Peyer's patch (tissue), 4 donors: ENCODE data around the gene SIRT6.

Experiments
- POLR2A ChIP-seq, 2 donors: fragments of 450-650 bp; IDR thresholded peaks; one replicate each; pipeline ENCODE4 v1.5.1; 2017; ENCODE audit warnings: antibody characterized with exemption in 2 of 2, mild to moderate bottlenecking in 2 of 2, moderate library complexity in 2 of 2
- TF ChIP-seq, protein P1 (sequence below), 6 experiments: fragments of 450-650 bp in 4 of 6; fragments of 200-600 bp in 2 of 6; sonication (generic) in 1 of 6; IDR thresholded peaks; one replicate each; pipeline ENCODE4 v1.5.1; 2017 to 2019; ENCODE audit warnings: antibody characterized with exemption in 6 of 6, mild to moderate bottlenecking in 3 of 6, moderate library complexity in 1 of 6

- TF ChIP-seq POLR2A (IDR thresholded peaks at IDR 0.05) = no peak
- TF ChIP-seq, protein P1, sequence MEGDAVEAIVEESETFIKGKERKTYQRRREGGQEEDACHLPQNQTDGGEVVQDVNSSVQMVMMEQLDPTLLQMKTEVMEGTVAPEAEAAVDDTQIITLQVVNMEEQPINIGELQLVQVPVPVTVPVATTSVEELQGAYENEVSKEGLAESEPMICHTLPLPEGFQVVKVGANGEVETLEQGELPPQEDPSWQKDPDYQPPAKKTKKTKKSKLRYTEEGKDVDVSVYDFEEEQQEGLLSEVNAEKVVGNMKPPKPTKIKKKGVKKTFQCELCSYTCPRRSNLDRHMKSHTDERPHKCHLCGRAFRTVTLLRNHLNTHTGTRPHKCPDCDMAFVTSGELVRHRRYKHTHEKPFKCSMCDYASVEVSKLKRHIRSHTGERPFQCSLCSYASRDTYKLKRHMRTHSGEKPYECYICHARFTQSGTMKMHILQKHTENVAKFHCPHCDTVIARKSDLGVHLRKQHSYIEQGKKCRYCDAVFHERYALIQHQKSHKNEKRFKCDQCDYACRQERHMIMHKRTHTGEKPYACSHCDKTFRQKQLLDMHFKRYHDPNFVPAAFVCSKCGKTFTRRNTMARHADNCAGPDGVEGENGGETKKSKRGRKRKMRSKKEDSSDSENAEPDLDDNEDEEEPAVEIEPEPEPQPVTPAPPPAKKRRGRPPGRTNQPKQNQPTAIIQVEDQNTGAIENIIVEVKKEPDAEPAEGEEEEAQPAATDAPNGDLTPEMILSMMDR (IDR thresholded peaks at IDR 0.05) = peak in 3 of 6 experiments; percentile 22 to 35 (median 33)
Measured at GRCh38 chr19:4206818-4207484, 24.6 kb upstream of the SIRT6 start.
